Measurements from ENCODE around the gene INO80E.

INO80E gene

DNA sequence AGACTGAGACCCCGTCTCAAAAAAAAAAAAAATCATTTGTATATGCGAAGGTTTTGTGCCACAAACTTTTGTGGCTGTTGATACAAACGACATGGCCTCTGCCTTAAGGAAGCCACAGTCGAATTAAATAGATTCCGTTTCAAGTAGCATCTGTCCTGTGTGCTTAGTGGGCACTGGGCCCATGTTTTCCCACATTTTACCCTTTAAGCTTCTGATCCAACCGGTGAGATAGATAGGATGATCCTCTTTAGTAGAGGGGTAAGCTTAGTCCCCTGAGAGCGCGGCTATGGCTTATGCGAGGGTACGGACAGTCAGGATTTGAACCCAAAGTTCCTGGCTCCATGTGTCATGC lies 34.9 kb upstream of the INO80E start:
- TF ChIP-seq, protein P1, sequence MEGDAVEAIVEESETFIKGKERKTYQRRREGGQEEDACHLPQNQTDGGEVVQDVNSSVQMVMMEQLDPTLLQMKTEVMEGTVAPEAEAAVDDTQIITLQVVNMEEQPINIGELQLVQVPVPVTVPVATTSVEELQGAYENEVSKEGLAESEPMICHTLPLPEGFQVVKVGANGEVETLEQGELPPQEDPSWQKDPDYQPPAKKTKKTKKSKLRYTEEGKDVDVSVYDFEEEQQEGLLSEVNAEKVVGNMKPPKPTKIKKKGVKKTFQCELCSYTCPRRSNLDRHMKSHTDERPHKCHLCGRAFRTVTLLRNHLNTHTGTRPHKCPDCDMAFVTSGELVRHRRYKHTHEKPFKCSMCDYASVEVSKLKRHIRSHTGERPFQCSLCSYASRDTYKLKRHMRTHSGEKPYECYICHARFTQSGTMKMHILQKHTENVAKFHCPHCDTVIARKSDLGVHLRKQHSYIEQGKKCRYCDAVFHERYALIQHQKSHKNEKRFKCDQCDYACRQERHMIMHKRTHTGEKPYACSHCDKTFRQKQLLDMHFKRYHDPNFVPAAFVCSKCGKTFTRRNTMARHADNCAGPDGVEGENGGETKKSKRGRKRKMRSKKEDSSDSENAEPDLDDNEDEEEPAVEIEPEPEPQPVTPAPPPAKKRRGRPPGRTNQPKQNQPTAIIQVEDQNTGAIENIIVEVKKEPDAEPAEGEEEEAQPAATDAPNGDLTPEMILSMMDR (IDR thresholded peaks at IDR 0.05; ENCODE audit: insufficient read depth, missing control alignments) = no peak
- DNase-seq (ENCODE audit: insufficient read length, low spot score) (no peak), FAIRE-seq (no peak)

DNA sequence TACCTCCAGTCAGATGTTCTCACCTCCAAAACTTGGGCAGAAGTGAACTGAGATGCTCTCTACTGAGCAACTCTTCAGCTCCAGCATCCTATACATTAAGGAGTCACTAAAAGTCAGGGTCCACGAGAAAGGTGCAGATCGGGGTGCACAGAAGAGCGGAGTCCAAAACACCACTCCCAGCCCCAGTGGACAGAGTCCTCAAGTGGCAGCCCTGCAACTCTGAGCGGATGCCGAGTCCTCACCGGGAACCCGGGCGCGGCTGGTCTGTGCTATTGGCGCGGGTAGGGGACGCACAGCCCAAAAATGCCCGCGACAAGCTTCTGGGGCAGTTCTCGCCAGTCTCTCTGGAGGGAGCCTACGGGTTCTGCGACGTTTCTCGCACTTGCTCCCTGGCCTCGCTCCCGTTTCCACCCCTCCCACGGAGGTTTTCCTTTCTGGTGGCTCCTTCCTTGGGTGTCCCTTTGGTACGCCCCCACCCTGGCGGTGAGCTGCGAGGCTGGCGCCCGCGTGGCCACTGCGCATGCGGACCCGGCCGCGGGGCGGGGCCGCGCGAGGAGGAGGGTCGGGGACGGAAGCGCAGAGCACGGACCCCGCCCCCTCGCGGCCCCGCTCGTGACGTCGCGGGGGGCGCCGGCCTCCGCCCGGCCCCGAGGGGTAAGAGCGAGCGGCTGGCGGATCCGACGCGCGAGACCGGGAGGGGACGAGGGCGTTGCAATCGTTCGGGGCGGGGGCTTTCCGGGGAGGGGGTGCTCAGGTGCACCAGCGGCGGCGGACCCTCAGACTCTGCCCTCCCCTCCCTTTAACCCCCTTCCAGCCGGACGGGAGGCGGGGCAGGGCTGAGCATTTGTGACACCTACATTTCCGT lies 34.3 kb upstream of the INO80E start, which contains the start of gene TMEM219:
TSS of gene TMEM219 (plus strand) at position 601 of the 865 bp plus-strand sequence. CDS start 1,065 bp downstream, outside the sequence.
- TF ChIP-seq, protein P1 (IDR thresholded peaks at IDR 0.05; ENCODE audit: insufficient read depth, missing control alignments) = no peak
- FAIRE-seq = no peak
- DNase-seq (ENCODE audit: insufficient read length, low spot score) = peak; percentile 87

DNA sequence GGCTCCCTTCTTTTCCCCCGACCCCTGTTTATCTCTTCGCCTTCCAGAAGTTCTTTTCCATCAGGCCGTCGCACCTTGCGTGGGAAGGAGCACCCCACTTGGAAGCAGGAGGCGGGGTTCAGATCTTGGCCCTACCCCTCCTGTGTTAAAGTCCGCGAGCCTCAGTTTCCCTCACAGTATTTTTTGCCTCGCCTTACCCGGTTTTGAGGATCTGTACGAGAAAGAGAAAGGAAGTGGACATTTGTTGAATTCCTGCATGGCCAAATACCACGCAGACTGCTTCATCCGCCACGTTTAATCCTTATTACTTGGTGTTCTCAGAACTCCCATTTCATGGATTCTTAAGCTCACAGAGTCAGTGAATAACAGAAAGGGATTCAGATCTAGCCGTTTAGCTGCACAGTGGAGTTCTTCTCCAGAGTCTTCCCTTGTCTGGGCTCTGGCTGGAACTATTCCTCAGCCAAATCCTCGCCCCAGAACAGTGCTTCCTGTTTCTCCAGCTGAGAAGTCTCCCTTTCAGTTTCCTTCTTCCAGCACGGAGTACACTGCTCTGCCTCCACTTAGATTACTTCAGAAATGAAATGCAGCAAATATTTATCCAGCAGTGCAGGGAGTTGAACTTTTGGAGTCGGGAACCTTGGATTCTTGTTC lies 33.6 kb upstream of the INO80E start:
- FAIRE-seq (no peak), DNase-seq (ENCODE audit: insufficient read length, low spot score) (no peak)
- TF ChIP-seq, protein P1 (IDR thresholded peaks at IDR 0.05; ENCODE audit: insufficient read depth, missing control alignments) = no peak

DNA sequence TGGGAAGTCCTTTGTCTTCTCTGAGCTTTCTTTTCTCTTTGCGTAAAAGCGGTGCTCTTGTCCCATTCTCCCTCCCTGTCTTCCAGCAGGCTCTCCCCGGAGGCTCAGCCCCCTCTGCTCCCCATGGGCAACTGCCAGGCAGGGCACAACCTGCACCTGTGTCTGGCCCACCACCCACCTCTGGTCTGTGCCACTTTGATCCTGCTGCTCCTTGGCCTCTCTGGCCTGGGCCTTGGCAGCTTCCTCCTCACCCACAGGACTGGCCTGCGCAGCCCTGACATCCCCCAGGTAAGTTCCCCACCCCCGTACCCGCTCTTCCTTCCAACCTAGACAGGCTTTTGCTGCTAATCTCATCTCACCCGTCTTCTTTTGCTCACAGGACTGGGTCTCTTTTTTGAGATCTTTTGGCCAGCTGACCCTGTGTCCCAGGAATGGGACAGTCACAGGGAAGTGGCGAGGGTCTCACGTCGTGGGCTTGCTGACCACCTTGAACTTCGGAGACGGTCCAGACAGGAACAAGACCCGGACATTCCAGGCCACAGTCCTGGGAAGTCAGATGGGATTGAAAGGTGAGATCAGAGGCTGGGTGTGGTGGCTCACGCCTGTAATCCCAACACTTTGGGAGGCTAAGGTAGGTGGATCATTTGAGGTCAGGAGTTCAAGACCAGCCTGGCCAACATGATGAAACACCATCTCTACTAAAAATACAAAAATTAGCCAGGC lies 32.9 kb upstream of the INO80E start:
- DNase-seq (ENCODE audit: insufficient read length, low spot score) (no peak), FAIRE-seq (no peak)
- TF ChIP-seq, protein P1 (IDR thresholded peaks at IDR 0.05; ENCODE audit: insufficient read depth, missing control alignments) = no peak

DNA sequence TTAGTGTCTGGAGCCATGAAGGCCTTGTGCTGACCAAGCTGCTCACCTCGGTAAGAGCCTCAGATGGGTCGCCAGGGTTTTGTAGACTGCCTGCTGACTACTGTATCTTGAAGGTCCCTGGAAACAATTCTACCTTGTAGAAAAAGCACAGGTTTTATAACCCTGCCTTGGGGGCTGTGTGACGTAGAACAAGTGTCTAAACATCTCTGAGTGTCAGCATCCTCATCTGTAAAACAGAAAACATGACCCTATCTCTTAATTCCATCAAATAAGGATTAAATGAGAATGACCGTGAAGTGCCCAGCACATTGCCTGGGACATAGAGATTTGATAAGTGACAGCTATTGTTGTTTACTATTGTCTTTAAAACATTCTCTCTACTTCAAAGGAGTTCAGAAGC lies 27.8 kb upstream of the INO80E start:
- FAIRE-seq = no peak
- DNase-seq (ENCODE audit: insufficient read length, low spot score) = no peak
- TF ChIP-seq, protein P1 (IDR thresholded peaks at IDR 0.05; ENCODE audit: insufficient read depth, missing control alignments) = no peak

DNA sequence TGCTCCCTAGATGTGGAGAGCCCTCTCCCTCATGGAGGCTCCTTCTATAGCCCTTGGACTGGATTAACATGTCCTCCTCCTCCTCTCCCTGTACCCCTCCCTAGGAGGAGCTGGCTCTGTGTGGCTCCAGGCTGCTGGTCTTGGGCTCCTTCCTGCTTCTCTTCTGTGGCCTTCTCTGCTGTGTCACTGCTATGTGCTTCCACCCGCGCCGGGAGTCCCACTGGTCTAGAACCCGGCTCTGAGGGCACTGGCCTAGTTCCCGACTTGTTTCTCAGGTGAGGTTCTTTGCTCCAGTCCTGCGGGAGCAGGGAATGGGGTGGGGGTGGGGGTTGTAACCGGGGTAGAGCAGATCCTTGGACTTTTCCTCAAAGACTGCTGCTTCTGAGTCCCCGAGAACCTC lies 24.7 kb upstream of the INO80E start:
- no peak for DNase-seq (ENCODE audit: insufficient read length, low spot score)
- FAIRE-seq = no peak
- TF ChIP-seq, protein P1 (IDR thresholded peaks at IDR 0.05; ENCODE audit: insufficient read depth, missing control alignments) = no peak
